Nephron (organoid): ENCODE measurements around the gene ZFYVE28.
A peak's percentile ranks its signal among the peaks of the same experiment; 100 is the strongest.

ENCODE experiments used
- H3K27ac Mint-ChIP-seq, 3 experiments: 2 replicates each; pipeline ENCODE4 v1.8.0; 2020; ENCODE audit warnings: mixed read lengths in 3 of 3, mild to moderate bottlenecking in 2 of 3, moderate library complexity in 1 of 3
- H3K27me3 Mint-ChIP-seq: 2 replicates; pipeline ENCODE4 v1.8.0; 2021; ENCODE audit warnings: low read depth, mild to moderate bottlenecking, moderate library complexity, mixed read lengths
- H3K36me3 Mint-ChIP-seq: 2 replicates; pipeline ENCODE4 v1.8.0; 2020; ENCODE audit warnings: low read depth, mixed read lengths
- H3K4me1 Mint-ChIP-seq: 2 replicates; pipeline ENCODE4 v1.8.0; 2020; ENCODE audit warnings: mixed read lengths
- H3K4me3 Mint-ChIP-seq, 3 experiments: 2 replicates each; pipeline ENCODE4 v1.8.0; 2020; ENCODE audit warnings: mild to moderate bottlenecking in 3 of 3, mixed read lengths in 3 of 3, moderate library complexity in 2 of 3
- H3K9me3 Mint-ChIP-seq: 2 replicates; pipeline ENCODE4 v1.8.0; 2020; ENCODE audit warnings: mixed read lengths
- TF ChIP-seq, protein P1 (sequence below), 3 experiments: fragments of 200-600 bp; sonication (generic); IDR thresholded peaks; one replicate each; pipeline ENCODE4 v1.5.0; 2021; ENCODE audit warnings: antibody characterized with exemption in 3 of 3; ENCODE audit not compliant: unreplicated experiment in 3 of 3

Gene ZFYVE28

DNA sequence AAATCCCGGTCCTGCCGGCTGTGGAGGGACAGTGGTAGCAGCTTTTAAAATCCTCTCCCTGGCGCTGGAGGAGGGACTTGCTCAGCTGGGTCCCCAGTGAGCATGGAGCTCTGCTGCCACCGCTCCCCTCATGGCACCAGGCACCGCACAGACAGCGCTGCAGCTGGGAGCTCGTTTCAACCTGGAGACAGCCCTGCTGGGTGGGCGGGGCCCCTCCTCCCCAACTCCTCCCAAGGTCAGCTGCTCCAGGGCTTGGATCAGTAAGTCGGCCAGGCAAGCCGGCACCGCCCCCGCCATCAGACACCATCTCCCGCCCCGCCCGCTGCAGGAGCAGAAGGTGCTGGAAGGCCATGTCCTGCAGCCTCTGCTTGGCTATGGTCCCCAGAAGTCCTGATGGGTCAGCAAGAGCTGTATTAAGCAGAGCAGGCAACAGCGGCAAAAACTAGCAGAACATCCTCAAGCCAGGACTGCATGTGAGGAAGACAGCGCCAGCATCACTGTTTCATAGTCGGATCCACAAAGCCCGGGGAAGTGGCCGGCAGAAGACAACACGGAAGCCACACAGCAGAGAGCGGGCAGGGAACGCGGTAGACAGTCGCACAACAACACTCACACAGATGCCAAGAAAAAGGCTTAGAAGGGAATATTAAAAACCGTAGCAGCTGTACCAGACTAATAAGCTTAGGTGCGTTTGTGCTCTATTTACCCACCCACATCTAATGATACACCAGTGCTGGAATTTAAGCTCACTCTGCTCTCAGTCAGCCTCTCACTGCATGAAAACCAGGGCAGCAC lies 16.2 kb downstream of the ZFYVE28 start:
- peaks cover 29% of the 10 kb centered on the region for H3K4me1 Mint-ChIP-seq
- TF ChIP-seq, protein P1, sequence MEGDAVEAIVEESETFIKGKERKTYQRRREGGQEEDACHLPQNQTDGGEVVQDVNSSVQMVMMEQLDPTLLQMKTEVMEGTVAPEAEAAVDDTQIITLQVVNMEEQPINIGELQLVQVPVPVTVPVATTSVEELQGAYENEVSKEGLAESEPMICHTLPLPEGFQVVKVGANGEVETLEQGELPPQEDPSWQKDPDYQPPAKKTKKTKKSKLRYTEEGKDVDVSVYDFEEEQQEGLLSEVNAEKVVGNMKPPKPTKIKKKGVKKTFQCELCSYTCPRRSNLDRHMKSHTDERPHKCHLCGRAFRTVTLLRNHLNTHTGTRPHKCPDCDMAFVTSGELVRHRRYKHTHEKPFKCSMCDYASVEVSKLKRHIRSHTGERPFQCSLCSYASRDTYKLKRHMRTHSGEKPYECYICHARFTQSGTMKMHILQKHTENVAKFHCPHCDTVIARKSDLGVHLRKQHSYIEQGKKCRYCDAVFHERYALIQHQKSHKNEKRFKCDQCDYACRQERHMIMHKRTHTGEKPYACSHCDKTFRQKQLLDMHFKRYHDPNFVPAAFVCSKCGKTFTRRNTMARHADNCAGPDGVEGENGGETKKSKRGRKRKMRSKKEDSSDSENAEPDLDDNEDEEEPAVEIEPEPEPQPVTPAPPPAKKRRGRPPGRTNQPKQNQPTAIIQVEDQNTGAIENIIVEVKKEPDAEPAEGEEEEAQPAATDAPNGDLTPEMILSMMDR (IDR thresholded peaks at IDR 0.05; ENCODE audit: unreplicated experiment in 3 of 3) = no peak
- peaks cover 29% of the 10 kb centered on the region for H3K27me3 Mint-ChIP-seq
- H3K4me3 Mint-ChIP-seq = peak overlapping the region; percentile 71 to 78 (median 73)
- no peaks in the 10 kb centered on the region for H3K36me3 Mint-ChIP-seq
- no peaks in the 10 kb centered on the region for H3K9me3 Mint-ChIP-seq
- peak overlapping the region; percentile 5 to 77 (median 37) for H3K27ac Mint-ChIP-seq

- Mint-ChIP-seq H3K4me1 (peaks cover 29% of the 10 kb centered on the region), H3K27me3 (peaks cover 26% of the 10 kb centered on the region), H3K4me3 (peak overlapping the region; percentile 71 to 78 (median 73)), H3K9me3 (no peaks in the 10 kb centered on the region), H3K27ac (peak overlapping the region; percentile 5 to 56 (median 37)), H3K36me3 (no peaks in the 10 kb centered on the region)
- TF ChIP-seq, protein P1 (IDR thresholded peaks at IDR 0.05; ENCODE audit: unreplicated experiment in 3 of 3) = no peak
Observed at GRCh38 chr4:2401610-2401983, 16.8 kb downstream of the ZFYVE28 start.

- TF ChIP-seq, protein P1 (IDR thresholded peaks at IDR 0.05; ENCODE audit: unreplicated experiment in 3 of 3) = no peak
- no peaks in the 10 kb centered on the region for H3K36me3 Mint-ChIP-seq
- H3K27ac Mint-ChIP-seq = no peak overlapping the region
- H3K27me3 Mint-ChIP-seq = peaks cover 24% of the 10 kb centered on the region
- H3K4me1 Mint-ChIP-seq = peaks cover 29% of the 10 kb centered on the region
- peak overlapping the region in 1 of 3 experiments; percentile 44 for H3K4me3 Mint-ChIP-seq
- no peaks in the 10 kb centered on the region for H3K9me3 Mint-ChIP-seq
Observed at GRCh38 chr4:2400841-2401609, 17.4 kb downstream of the ZFYVE28 start.

GRCh38 chr4:2399631-2400190 lies 18.7 kb downstream of the ZFYVE28 start:
- TF ChIP-seq, protein P1 (IDR thresholded peaks at IDR 0.05; ENCODE audit: unreplicated experiment in 3 of 3) = no peak
- Mint-ChIP-seq H3K4me3 (no peak overlapping the region), H3K27ac (no peak overlapping the region), H3K4me1 (peaks cover 36% of the 10 kb centered on the region), H3K27me3 (peaks cover 31% of the 10 kb centered on the region), H3K36me3 (no peaks in the 10 kb centered on the region), H3K9me3 (no peaks in the 10 kb centered on the region)

DNA sequence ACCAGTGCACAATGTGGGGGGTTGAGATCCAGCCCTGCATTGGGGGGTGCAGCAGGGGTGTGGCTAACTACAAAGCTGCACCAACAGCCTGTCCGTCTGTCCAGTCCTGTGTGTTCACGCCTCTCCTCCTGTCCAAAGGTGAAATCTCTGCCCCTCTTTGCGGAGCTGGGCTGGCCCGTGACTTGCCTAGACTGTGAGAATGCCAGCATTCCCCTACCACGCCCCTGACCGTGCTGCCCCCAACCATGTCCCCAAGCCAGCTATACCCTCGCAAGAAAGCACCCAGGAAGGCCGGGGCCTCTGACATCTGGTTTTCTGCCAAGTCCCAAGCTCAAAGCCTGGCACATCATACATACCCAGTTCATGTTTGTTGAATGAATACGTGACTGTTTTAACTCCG lies 19.2 kb downstream of the ZFYVE28 start:
- no peaks in the 10 kb centered on the region for H3K36me3 Mint-ChIP-seq

More for the DNA sequence above, 19.2 kb downstream of the ZFYVE28 start:
- peaks cover 31% of the 10 kb centered on the region for H3K27me3 Mint-ChIP-seq
- TF ChIP-seq, protein P1 (IDR thresholded peaks at IDR 0.05; ENCODE audit: unreplicated experiment in 3 of 3) = no peak
- H3K4me1 Mint-ChIP-seq = peaks cover 38% of the 10 kb centered on the region
- no peak overlapping the region for H3K27ac Mint-ChIP-seq
- no peaks in the 10 kb centered on the region for H3K9me3 Mint-ChIP-seq
- no peak overlapping the region for H3K4me3 Mint-ChIP-seq
